Astrocyte of the cerebellum (primary cell): ENCODE results near the gene AGPAT3.
A peak's percentile ranks its signal among the peaks of the same experiment; 100 is the strongest.

Experiments
- DNase-seq: peaks from one replicate; pipeline ENCODE4 v3.0.0-alpha.2; 2011; ENCODE audit warnings: low read depth
- H3K4me3 ChIP-seq: 2 replicates; pipeline ENCODE4 v1.5.1; 2011; ENCODE audit warnings: mild to moderate bottlenecking, low read depth, low read length, moderate library complexity
- in situ Hi-C: cut with HindIII; loops from 2 replicates; pipeline ENCODE4 v1.10.0; 2017; ENCODE audit warnings: low sequenced_read_pairs
- TF ChIP-seq, protein P1 (sequence below): IDR thresholded peaks from 2 replicates; pipeline ENCODE4 v1.5.1; 2012; ENCODE audit warnings: low read length, low read depth, moderate library complexity, mild to moderate bottlenecking; ENCODE audit errors: missing control alignments

AGPAT3 gene

DNA sequence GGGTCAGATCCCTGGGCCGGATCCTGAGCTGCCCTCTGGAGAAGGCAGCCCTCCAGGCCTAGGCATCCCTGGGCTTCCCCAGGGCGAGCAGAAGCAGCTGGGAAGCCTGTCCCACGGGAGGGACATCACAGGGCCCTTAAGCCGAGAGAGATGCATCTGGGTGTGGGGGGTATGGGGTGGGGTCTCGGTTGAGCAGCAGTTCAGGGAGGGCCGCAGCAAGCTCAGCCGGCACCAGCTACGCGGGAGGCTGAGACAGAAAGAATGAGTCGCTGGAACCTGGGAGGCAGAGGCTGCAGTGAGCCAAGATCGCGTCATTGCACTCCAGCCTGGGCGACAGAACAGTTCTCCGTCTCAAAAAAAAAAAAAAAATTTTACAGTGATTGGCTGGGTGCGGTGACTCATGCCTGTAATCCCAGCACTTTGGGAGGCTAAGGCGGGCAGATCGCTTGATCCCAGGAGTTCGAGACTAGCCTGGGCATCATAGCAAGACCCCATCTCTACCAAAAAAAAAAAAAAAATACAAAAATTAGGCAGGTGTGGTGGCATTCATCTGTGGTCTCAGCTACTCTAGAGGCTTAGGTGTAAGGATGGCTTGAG lies 37.9 kb upstream of the AGPAT3 start:
- H3K4me3 ChIP-seq = no peak overlapping the region
- peak; percentile 11 for DNase-seq
- in situ Hi-C loops = no loop called here
- TF ChIP-seq, protein P1, sequence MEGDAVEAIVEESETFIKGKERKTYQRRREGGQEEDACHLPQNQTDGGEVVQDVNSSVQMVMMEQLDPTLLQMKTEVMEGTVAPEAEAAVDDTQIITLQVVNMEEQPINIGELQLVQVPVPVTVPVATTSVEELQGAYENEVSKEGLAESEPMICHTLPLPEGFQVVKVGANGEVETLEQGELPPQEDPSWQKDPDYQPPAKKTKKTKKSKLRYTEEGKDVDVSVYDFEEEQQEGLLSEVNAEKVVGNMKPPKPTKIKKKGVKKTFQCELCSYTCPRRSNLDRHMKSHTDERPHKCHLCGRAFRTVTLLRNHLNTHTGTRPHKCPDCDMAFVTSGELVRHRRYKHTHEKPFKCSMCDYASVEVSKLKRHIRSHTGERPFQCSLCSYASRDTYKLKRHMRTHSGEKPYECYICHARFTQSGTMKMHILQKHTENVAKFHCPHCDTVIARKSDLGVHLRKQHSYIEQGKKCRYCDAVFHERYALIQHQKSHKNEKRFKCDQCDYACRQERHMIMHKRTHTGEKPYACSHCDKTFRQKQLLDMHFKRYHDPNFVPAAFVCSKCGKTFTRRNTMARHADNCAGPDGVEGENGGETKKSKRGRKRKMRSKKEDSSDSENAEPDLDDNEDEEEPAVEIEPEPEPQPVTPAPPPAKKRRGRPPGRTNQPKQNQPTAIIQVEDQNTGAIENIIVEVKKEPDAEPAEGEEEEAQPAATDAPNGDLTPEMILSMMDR = no peak

DNA sequence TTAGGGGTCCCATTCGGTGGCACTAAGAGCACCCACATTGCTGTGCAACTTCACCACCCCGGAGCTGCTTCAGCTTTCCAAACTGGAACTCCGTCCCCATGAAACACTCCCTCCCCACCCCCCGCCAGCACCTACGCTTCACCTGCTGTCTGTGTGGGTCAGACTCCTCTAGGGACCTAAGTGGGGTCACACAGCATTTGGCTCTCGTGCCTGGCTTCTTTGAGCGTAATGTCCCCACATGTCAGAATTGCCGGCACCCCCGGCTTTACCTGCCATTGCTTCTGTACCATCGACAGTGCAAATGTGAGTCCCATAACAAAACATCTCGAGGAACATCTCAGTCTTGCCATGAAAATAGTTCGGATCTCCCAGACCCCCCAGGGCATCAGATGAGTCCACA lies 35.9 kb upstream of the AGPAT3 start:
- in situ Hi-C loops = no loop called here
- DNase-seq = no peak
- H3K4me3 ChIP-seq = no peak overlapping the region
- TF ChIP-seq, protein P1 = no peak

DNA sequence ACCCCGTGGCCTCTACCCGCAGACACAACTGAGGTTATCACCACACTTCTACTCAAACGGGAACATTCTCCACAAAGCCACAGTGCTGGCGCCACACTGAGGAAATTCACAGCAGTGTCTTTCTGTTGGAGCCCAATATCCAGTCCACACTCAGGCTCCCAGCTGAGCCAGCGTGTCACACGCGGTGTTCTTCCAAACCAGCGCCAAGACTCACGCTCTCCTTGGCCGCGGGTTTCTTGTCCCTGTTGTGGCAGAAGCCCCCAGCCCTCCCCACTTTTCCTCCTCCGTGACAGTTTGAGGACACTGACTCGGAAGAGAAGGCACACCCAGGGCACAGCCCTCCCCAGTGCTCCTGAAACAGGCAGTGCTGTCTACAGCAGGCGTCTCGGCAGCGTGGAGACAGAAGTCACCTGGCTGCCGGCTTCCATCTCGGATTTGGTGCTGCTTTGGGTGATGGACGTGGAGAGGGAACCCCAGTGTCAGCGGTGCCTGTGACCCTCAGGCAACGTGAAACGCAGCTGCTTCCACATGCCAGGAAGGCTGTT lies 35.4 kb upstream of the AGPAT3 start:
- H3K4me3 ChIP-seq = no peak overlapping the region
- DNase-seq = no peak
- in situ Hi-C loops = no loop called here
- TF ChIP-seq, protein P1 = no peak

DNA sequence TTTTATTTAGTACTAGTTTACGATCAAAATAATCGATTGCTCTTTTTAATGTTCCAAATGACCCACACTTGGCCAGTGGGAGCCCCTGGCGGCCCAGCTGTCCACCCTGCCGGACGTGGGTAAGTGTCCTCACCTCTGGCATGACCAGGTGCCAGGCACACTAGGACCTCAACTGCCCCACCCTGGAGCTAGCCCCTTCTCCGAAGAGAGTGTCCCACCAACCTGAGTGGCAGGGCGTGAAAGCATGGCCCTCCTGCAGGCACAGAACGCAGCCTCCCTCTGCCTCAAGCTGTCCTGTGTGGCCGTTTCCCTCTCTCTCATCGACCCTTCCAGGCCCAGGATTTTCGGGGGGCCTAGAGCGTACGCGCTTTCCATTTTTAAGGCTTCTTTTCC lies 32.9 kb upstream of the AGPAT3 start:
- in situ Hi-C loops = no loop called here
- H3K4me3 ChIP-seq = no peak overlapping the region
- TF ChIP-seq, protein P1 = no peak
- no peak for DNase-seq

DNA sequence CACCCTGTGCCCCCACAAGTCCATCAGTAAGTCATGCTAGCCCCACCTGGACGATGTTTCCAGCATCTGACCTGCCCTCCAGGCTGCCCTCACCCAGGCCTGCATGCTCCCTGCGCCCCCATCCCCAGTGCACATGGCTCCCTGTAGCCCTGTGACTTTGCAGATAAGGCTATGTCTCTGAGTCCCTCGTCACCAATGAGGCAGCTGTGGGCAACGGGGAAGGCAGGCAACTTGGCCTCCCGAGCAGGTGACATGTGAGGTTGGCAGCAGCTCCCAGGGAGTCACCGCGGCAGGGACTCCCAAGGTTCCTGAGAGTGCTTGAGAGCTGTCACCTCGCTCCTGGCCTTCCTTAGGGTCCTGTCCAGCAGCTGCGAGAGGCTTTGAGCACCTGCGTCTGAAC lies 32.4 kb upstream of the AGPAT3 start:
- TF ChIP-seq, protein P1 = no peak
- DNase-seq = no peak
- in situ Hi-C loops = no loop called here
- H3K4me3 ChIP-seq = no peak overlapping the region

DNA sequence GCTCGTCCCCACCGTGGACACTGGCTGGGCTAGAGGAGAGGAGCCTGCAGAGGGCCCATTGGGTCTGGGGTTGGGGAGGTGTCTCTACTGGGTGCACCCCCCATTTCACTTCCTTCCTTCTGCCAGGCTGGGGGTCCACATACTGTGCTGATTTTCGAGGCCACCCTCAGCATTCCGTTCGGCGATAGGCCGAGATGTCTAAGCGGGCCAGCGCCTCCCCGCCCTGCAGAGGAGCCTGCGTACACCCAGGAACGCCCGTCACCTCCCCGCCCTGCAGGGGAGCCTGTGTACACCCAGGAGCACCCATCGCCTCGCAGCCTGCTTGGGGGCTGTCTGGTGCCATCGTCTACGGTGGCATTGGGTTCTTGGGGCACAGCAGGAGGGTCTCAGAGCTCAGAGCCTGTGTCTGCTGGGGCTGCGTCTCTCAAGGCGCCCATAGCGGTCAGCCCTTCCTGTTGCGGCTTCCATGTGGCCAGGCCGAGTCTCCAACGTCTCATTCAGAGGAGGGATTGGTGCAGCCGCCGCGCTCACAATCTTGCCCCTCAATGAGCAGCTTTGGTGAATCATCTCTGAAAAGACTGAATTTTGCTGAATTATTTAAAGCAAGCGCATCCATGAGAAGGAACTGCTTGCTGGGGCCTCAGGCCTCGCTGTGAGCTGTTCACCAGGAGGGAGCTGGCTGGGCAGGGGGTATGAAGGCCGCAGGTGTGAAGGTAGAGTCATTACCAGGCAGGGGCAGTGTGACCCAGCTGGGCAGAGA lies 30.7 kb upstream of the AGPAT3 start:
- DNase-seq = no peak
- in situ Hi-C loops = no loop called here
- H3K4me3 ChIP-seq = no peak overlapping the region
- TF ChIP-seq, protein P1 = no peak
